ENCODE results near the gene FAM187B.
"Not testable (repeated sequence)": the region's sequence is repeated elsewhere in the genome, so short reads cannot be mapped to it uniquely, and the experiment has no call there.

The FAM187B gene

DNA sequence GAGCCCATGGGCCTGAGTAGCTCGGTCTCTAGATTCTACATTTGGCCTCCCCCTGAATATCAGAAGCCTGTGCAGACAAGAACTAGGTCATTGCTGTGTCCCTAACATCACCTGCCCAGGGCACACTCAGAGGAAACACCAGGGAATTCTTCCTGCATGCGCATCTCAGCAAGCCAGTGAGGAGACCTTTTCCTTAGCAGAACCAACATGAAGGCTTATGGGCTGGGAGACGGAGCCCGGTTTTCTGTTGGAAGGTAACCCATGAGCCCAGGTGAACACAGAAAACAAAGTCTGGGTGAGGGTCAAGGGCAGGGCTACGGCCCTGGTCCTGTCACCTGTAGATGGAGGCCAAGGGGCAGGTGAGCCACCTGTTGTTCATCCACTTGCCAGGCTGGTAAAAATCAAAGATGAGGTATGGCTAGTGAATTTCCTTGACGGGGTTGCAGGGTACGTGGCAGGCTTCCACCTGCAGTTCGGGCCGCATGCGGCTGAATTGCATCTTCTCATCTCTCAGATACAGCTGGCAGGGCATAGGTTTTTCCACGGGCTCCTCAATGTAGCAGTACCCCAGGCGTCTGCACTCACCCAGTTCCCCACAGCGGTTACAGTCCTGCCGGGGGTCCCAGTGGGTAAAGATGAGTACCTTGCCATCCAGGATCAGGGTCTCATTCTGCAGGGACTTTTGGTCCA, 3.6 kb upstream of the FAM187B start:
- DNase-seq = no peak

GRCh38 chr19:35229601-35230000, 1.1 kb upstream of the FAM187B start:
- no peak for DNase-seq

DNA sequence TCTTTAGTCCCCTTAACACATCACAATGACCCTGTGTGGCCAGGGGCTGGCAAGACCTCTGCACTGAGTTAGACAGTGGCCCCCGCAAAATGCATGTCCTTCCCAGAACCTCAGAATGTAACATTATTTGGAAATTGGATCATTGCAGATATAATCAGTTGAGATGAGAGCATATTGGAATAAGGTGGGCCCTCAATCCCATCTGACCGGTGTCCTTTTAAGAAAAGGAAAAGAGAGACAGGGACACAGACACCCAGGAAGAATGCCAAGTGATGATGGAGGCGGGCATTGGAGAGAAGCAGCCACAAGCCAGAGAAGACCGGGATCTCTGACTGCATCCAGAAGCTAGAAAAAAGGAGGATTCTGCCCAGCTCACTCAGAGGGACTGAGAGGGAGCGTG, 1.8 kb downstream of the FAM187B start:
- DNase-seq = no peak

DNA sequence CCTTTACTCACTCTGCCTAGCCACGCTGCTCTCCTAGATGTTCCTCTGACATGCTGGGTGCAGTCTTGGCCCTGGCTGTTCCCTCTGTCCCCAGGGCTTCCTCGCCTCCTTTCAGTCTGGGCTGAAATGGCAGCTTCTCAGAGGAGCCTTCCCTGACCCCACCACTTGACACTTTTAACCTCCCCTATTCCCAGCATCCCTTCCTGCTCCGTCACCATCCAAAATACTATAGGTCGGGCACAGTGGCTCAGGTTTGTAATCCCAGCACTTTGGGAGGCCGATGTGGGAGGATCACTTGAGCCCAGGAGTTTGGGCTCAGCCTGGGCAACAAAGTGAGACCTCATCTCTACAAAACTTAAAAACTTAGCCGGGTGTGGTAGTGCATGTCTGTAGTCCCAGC, 2.6 kb downstream of the FAM187B start:
- DNase-seq = no peak

DNA sequence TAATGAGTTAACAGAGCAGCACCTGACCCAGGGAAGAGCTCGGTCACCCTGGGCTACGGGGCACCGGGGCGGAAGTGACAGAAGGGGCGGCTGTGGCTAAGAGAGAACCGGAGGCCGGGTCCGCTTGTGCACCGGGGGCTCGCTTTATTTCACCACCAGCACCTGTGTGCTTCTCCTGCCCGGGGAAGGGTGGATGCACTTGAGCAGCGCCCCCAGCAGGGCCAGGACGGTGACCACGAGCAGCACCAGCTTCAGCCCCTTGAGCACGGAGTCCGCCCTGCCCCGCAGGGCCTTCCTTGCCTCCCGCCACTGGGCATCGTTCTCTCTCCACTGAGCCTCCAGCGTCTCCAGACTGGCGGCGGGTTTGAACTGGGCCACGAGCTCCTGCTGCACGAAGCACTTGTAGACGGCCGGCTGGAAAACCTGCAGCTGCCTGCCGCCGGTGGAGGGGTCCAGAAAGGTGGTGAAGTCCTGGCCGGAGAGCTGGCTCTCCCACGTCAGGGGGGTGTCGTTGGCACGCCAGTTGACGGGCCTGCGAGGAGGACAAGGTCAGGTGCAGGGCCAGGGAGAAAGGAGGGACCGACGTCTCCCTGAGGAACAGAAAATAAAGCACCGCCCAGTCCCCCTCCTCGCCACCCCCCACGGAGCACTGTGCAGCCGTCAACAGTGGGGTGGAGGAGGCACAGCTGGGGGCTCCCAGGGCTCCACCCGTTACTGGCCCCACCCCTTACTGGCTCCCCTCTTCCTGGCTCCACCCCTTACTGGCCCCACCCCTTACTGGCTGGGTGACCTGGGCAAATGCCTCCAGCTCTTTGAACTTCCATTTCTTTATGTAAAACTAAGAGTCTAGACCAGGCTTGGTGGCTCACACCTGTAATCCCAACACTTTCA, 3.6 kb downstream of the FAM187B start:
- peak; percentile 26 for DNase-seq

DNA sequence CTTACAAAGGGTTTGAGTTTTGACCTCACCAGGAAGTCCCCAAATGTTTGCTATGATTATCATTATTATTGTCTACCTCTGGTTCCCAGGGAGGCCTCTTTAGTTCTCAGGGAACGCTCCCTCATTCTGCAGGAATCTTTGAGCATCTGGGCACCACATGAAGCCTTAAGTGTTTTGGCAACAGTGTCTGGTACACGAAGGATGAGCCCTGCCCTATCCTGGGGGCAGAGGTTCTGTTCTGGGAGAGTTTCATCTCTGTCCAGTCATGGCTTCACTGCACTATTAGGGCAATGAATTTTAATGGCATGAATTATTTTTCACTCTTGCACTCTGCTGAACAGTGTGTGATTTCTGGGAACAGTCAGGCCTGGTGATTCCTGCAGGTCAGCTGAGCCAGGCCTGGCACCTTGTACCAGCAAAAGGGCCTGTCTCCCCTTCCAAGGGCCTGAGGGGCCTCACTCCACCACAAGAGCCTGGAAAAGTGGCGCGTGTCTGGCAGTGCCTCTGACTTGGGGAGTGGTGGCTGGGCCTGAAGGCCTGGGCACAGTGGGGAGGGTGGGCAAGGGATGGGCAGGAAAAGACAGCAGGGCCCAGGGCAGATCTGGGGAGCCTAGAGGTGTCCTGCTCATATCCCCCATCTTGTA, 4.6 kb downstream of the FAM187B start:
- no peak for DNase-seq

GRCh38 chr19:35223084-35223790, 5.3 kb downstream of the FAM187B start:
- no peak for DNase-seq

DNA sequence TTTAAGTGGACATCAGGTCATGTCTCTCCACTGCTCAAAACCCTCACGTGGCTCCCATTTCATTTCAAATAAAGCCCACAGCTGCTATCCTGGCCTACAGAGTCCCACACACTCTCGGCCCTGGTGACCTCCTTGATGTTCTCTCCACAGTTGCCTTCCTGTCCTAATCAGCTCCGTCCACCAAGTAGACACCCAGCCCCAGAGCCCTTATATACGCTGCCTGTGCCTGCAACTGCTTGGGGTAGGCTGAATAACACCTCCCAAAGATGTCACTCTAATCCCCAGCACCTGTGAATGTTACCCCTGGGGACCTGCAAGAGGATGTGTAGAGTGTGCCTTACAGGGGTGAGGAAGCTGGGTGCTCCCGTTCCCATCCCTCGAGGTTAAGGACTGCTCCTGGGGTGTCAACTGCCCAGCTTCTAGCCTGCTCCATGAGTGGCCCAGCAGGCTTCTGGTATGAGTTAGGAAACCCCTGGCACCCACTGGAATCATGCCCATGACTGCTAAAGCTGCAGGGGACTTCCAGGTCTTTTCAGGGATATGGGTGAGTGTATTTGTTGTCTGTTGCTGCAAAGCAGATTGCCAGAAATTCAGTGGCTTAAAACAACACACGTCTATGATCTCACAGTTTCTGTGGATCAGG, 6.0 kb downstream of the FAM187B start:
- no peak for DNase-seq

- not testable (repeated sequence) for DNase-seq
Measured at GRCh38 chr19:35220973-35221590, 7.5 kb downstream of the FAM187B start.

- no peak for DNase-seq
Measured at GRCh38 chr19:35220315-35220921, 8.1 kb downstream of the FAM187B start.

DNA sequence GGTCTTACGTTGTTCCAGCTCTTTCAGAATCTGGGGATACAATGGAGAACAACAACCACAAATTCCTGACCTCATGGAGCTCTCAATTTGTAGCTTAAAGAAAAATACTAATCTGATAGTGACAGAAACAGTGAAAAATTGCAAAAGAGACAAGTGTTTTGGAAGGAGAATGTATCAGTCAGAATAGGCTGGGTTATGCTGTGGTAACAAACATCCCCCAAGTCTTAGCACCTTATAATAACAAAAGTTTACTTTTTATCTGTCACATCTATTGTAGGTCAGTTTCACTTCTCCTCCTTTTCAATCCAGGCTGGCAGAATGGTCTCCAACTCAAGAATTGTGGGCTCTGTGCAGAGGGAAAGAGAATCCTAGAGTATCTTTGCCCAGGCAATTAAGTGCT, 9.5 kb downstream of the FAM187B start:
- DNase-seq = no peak

- DNase-seq = no peak
Measured at GRCh38 chr19:35217649-35217990, 10.9 kb downstream of the FAM187B start.

GRCh38 chr19:35216833-35217648, 11.5 kb downstream of the FAM187B start:
- DNase-seq = peak; percentile 11

DNA sequence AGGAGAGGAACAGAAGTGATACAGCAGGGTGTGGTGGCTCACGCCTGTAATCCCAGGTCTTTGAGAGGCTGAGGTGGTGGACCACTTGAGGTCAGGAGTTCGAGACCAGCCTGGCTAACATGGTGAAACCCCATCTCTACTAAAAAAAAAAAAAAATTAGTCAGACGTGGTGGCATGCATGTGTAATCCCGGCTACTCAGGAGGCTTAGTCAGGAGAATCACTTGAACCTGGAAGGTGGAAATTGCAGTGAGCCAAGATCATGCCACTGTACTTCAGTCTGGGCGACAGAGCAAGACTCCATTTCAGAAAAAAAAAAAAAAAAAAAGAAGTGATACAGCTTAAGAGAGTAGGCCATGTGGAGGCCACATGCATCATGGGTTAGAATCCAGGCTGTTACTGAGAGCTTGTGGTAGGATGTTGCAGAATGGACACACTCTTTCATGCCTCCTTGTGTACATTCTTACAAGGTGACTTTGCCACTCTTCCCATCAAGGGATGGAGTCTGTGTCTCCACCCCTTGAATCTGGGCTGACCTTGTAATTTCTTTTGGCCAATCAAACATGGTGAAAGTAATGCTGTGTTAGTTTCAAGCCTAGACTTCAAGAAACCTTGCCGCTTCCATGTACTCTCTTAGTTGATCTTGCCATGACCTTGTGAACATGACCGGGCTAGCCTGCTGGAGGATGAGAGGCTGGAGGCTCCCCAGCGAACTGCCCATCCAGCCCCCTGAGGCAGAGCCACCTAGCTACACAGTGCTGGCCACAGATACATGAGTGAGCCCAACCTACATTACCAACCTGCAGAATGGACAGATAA, 12.3 kb downstream of the FAM187B start:
- no peak for DNase-seq

GRCh38 chr19:35214766-35215422, 13.6 kb downstream of the FAM187B start:
- no peak for DNase-seq

DNA sequence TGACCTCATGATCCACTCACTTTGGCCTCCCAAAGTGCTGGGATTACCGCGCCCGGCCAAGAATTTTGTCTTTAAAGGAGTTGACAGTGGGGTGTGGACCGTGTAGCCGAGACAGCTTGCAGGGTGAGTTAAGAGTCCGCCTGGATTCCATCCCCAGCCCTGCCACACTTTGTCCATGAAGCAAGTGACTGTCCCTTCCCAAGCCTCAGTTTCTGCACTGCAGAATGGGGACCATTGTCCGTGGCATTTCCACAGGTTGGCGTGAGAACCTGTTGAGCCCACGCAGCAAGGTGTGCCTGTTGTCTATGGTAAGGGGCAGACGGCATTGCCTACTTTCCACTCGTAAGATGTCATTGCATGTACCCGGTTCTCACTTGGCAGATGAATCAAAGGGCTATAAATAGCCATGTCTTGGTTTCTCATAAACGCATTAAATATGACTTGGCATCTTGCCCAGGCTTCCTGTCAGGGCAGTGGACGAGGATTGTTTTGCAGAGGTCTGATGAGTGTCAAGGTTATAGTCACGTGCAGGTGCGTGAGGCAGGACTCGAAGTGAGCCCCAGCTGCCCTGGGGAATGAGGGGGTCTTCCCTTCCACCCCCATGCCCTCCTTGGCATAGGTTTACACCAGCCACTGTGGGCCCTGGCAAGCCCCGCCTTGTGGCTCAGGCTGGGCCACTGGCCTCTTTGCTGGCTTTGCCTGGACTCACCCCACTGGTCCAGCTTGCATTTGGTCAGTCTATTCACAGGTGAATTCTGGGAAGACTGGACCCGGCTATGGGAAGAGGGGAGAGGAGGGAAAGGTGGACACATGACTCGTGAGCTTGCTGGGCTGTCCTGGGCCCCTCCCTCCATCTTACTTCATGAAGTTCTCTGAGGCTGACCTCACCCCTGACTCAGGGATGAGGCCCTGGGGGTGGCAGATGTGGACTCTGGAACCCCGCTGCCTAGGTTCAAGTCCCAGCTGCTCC, 14.6 kb downstream of the FAM187B start:
- peak; percentile 82 for DNase-seq

DNA sequence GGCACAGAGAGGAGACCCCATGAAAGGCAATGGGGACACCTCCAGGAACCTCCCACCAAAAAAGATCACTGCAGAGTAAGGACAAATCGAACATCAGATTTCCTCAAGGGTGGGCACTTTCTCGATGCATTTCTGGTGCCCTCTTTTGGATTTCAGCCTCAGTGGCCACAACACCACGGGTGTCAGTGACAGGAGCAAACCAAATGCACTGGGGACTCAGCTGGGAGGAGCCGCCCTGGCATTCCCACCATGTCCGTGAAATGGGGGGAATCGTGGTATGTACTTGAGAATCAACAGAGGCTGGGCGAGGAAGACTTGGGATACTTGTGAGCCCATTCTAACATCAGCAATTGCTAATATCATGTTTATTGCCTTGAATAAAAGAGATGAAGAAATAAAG, 16.3 kb downstream of the FAM187B start:
- DNase-seq = no peak

DNA sequence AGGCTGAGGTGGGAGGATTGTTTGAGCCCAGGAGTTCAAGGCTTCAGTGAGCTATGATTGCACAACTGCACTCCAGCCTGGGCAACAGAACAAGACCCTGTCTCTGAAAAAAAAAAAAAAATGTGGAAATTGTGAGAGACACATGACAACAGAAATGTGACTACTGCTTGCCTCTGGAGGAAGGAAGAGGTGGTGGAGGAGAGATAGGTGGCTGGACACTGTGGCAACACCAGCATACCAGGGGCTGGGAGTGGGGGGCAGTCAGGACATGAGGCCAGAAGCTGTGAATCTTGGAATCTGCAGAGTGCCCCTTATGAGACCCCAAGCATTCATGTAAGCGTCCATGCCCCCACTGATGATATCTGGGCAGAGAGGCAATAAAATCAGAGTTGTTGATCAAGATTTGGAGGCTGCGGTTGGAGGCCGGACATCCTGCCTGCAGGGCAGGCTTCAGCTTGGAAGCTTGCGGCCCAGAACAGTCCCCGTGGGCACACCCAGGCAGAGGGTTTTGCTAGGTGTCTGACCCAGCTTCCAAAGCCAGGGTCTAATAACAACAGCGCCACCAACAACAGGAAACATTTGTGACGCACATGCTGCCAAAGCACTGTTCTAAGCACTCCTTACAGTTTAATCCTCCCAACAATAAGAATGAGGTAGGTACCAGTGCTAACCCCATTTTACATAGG, 16.9 kb downstream of the FAM187B start:
- no peak for DNase-seq
